IMR-90 (cell line): ENCODE measurements around the gene ANO4. TPM values are rescaled to one million over a fixed set of nuclear protein-coding genes. Genes with fewer than 3 reads are reported as not detected.

Experiments used
- ATAC-seq: fragments of 200-7000 bp; cut with Tn5 transposase; 2 replicates; pipeline ENCODE4 v1.9.1; 2020; ENCODE audit warnings: low read depth, mild to moderate bottlenecking, moderate library complexity
- BruUV-seq: library from RNA; stranded (reverse); fragments of 400-500 nt; replicated peaks from 2 replicates; lab custom pipeline; 2021; lab: Mats Ljungman, UMichigan
- CTCF ChIA-PET: fragments of 300-600 bp; formaldehyde crosslinking; extraction: SDS; loops from one replicate; lab custom pipeline; 2021; ENCODE audit warnings: antibody characterized with exemption; lab: Yijun Ruan, JAX
- POLR2A ChIA-PET: fragments of 300-600 bp; sonication (Branson Sonifier 250); formaldehyde crosslinking; loops from one replicate; lab custom pipeline; 2022; ENCODE audit warnings: antibody characterized with exemption; ENCODE audit not compliant: unreplicated experiment; lab: Charles Lee
- DNase-seq: peaks from one replicate; pipeline ENCODE4 v3.0.0; 2013
- H2AFZ ChIP-seq: replicated peaks from 2 replicates; pipeline ENCODE3; 2013; ENCODE audit warnings: low read length, mild to moderate bottlenecking; ENCODE audit not compliant: poor library complexity
- H2AK5ac ChIP-seq: 2 replicates; pipeline ENCODE4 v1.6.1; 2013; ENCODE audit warnings: low read depth, low read length, inconsistent platforms
- H2AK9ac ChIP-seq: replicated peaks from 2 replicates; pipeline ENCODE3; 2013; ENCODE audit warnings: mild to moderate bottlenecking, low read depth, low read length, moderate library complexity; ENCODE audit not compliant: poor library complexity
- H2BK120ac ChIP-seq: 2 replicates; pipeline ENCODE4 v1.6.1; 2013; ENCODE audit warnings: low read depth, low read length, inconsistent platforms
- H2BK15ac ChIP-seq: 3 replicates; pipeline ENCODE4 v1.6.1; 2013; ENCODE audit warnings: low read depth, low read length, inconsistent platforms
- H2BK20ac ChIP-seq: 2 replicates; pipeline ENCODE4 v1.6.1; 2013; ENCODE audit warnings: low read depth, mild to moderate bottlenecking, inconsistent platforms, low read length, moderate library complexity
- H2BK5ac ChIP-seq: 2 replicates; pipeline ENCODE4 v1.6.1; 2013; ENCODE audit warnings: mild to moderate bottlenecking, low read depth, low read length, inconsistent platforms; ENCODE audit not compliant: poor library complexity, severe bottlenecking
- H3K14ac ChIP-seq: replicated peaks from 2 replicates; pipeline ENCODE4 v1.6.1; 2013; ENCODE audit warnings: low read depth, low read length, inconsistent platforms
- H3K18ac ChIP-seq: 2 replicates; pipeline ENCODE4 v1.6.1; 2013; ENCODE audit warnings: low read depth, low read length, control low read depth
- H3K23ac ChIP-seq: 2 replicates; pipeline ENCODE4 v1.6.1; 2013; ENCODE audit warnings: low read depth, low read length, inconsistent platforms
- H3K27ac ChIP-seq: 2 replicates; pipeline ENCODE4 v1.5.1; 2013; ENCODE audit warnings: mild to moderate bottlenecking, control low read depth, low read length; ENCODE audit not compliant: insufficient read depth
- H3K27me3 ChIP-seq: 2 replicates; pipeline ENCODE4 v1.6.1; 2013; ENCODE audit warnings: low read length; ENCODE audit not compliant: control insufficient read depth, insufficient read depth
- H3K36me3 ChIP-seq: 2 replicates; pipeline ENCODE4 v1.6.1; 2013; ENCODE audit warnings: low read length, mixed read lengths; ENCODE audit not compliant: control insufficient read depth, insufficient read depth
- H3K4ac ChIP-seq: 2 replicates; pipeline ENCODE4 v1.6.1; 2013; ENCODE audit warnings: low read depth, low read length, inconsistent platforms
- H3K4me1 ChIP-seq: 2 replicates; pipeline ENCODE4 v1.6.1; 2013; ENCODE audit warnings: low read length, mixed read lengths; ENCODE audit not compliant: control insufficient read depth, insufficient read depth
- H3K4me2 ChIP-seq: 2 replicates; pipeline ENCODE4 v1.6.1; 2013; ENCODE audit warnings: low read depth, mild to moderate bottlenecking, control low read depth, low read length, moderate library complexity
- H3K4me3 ChIP-seq: 2 replicates; pipeline ENCODE4 v1.5.1; 2013; ENCODE audit warnings: low read depth, mild to moderate bottlenecking, control low read depth, low read length, moderate library complexity; ENCODE audit not compliant: insufficient read depth
- H3K56ac ChIP-seq: 2 replicates; pipeline ENCODE4 v1.6.1; 2013; ENCODE audit warnings: low read length, inconsistent platforms; ENCODE audit not compliant: insufficient read depth; ENCODE audit errors: extremely low read depth
- H3K79me1 ChIP-seq, 2 experiments: 2 replicates each; pipeline ENCODE4 v1.6.1; 2013; ENCODE audit warnings: low read length in 2 of 2, inconsistent platforms in 1 of 2, low read depth in 1 of 2
- H3K9ac ChIP-seq: 2 replicates; pipeline ENCODE4 v1.6.1; 2013; ENCODE audit warnings: low read depth, low read length, control low read depth
- H3K9me1 ChIP-seq: 2 replicates; pipeline ENCODE4 v1.6.1; 2013; ENCODE audit warnings: low read length, inconsistent platforms; ENCODE audit not compliant: insufficient read depth
- H3K9me3 ChIP-seq: 2 replicates; pipeline ENCODE4 v1.6.1; 2013; ENCODE audit warnings: low read length; ENCODE audit not compliant: control insufficient read depth, insufficient read depth
- H4K20me1 ChIP-seq: 2 replicates; pipeline ENCODE4 v1.6.1; 2013; ENCODE audit warnings: low read length, inconsistent platforms; ENCODE audit not compliant: insufficient read depth
- H4K5ac ChIP-seq: 2 replicates; pipeline ENCODE4 v1.6.1; 2013; ENCODE audit warnings: mild to moderate bottlenecking, low read depth, low read length, control low read depth
- H4K8ac ChIP-seq, 2 experiments: 2 replicates each; pipeline ENCODE4 v1.6.1; 2013; ENCODE audit warnings: low read depth in 2 of 2, low read length in 2 of 2, control low read depth in 1 of 2, inconsistent platforms in 1 of 2
- H4K91ac ChIP-seq: 2 replicates; pipeline ENCODE4 v1.6.1; 2013; ENCODE audit warnings: low read depth, low read length, inconsistent platforms; ENCODE audit not compliant: insufficient read depth
- BHLHE40 ChIP-seq: fragments of 150-350 bp; IDR thresholded peaks from 2 replicates; pipeline ENCODE4 v1.6.1; 2016; ENCODE audit warnings: mild to moderate bottlenecking, low read depth, low read length
- CEBPB ChIP-seq: IDR thresholded peaks from 2 replicates; pipeline ENCODE4 v1.6.1; 2012; ENCODE audit warnings: low read depth, low read length, improper control_type of control experiment
- CHD1 ChIP-seq: IDR thresholded peaks from 2 replicates; pipeline ENCODE4 v1.6.1; 2012; ENCODE audit warnings: low read depth, low read length, improper control_type of control experiment
- CTCF ChIP-seq: conservative IDR thresholded peaks from 2 replicates; pipeline ENCODE4 v1.5.1; 2012; ENCODE audit warnings: mild to moderate bottlenecking, low read depth, low read length, improper control_type of control experiment
- ELK1 ChIP-seq: fragments of 150-350 bp; IDR thresholded peaks from 2 replicates; pipeline ENCODE4 v1.6.1; 2016; ENCODE audit warnings: low read depth, mild to moderate bottlenecking, low read length, moderate library complexity, borderline replicate concordance
- FOS ChIP-seq: fragments of 150-350 bp; IDR thresholded peaks from 2 replicates; pipeline ENCODE4 v1.6.1; 2016; ENCODE audit warnings: low read depth, low read length
- MAZ ChIP-seq: IDR thresholded peaks from 2 replicates; pipeline ENCODE4 v1.6.1; 2012; ENCODE audit warnings: low read depth, mild to moderate bottlenecking, low read length, improper control_type of control experiment, moderate library complexity, borderline replicate concordance
- MXI1 ChIP-seq: IDR thresholded peaks from 2 replicates; pipeline ENCODE4 v1.6.1; 2012; ENCODE audit warnings: low read depth, mild to moderate bottlenecking, low read length, moderate library complexity, borderline replicate concordance
- POLR2A ChIP-seq: IDR thresholded peaks from 2 replicates; pipeline ENCODE4 v1.6.1; 2012; ENCODE audit warnings: mild to moderate bottlenecking, low read depth, low read length
- RCOR1 ChIP-seq: IDR thresholded peaks from 2 replicates; pipeline ENCODE4 v1.6.1; 2012; ENCODE audit warnings: mild to moderate bottlenecking, low read length, improper control_type of control experiment; ENCODE audit not compliant: insufficient replicate concordance
- RFX5 ChIP-seq: IDR thresholded peaks from 2 replicates; pipeline ENCODE4 v1.8.0; 2012; ENCODE audit warnings: low read depth, mild to moderate bottlenecking, low read length, moderate library complexity
- SMC3 ChIP-seq: fragments of 150-350 bp; IDR thresholded peaks from 2 replicates; pipeline ENCODE4 v1.6.1; 2016; ENCODE audit warnings: low read depth, mild to moderate bottlenecking, antibody characterized with exemption, low read length, moderate library complexity
- WGBS, 2 experiments: methylation state at CpG; one replicate each; pipeline versions ENCODE4 v1.1.5 to v1.1.7; 2013; ENCODE audit warnings: missing lambda C conversion rate in 2 of 2; ENCODE audit not compliant: insufficient read length in 1 of 2; ENCODE audit errors: extremely low coverage in 2 of 2; 5-methylcytosine and 5-hydroxymethylcytosine counted together
- dilution Hi-C: fragments of 300-500 bp; cut with HindIII; formaldehyde crosslinking; loops from one replicate; pipeline ENCODE4 v1.14.3; 2018; ENCODE audit warnings: low sequenced_read_pairs; ENCODE audit not compliant: unreplicated experiment
- in situ Hi-C: fragments of 300-500 bp; cut with MboI; formaldehyde crosslinking; loops from 3 replicates; pipeline ENCODE4 v1.14.3; 2019; ENCODE audit warnings: low sequenced_read_pairs, inconsistent platforms, mixed read lengths
- intact Hi-C: fragments of 100-400 bp; cut with micrococcal nuclease; formaldehyde crosslinking; loops from 2 replicates; pipeline ENCODE4 v1.10.0; 2022
- polyA plus RNA-seq, 3 experiments: library from polyadenylated mRNA; depleted of rRNA; stranded (reverse); fragments of >200 nt; gene quantifications; 2 replicates each; pipeline ENCODE4 v1.2.3, GENCODE V29; 2012; ENCODE audit warnings: low replicate concordance in 1 of 3
- total RNA-seq: library from RNA; depleted of rRNA; stranded (reverse); fragments of >200 nt; gene quantifications from 2 replicates; pipeline ENCODE4 v1.2.3, GENCODE V29; 2012

Gene ANO4
- total and polyA plus RNA-seq, 2 of the 4 experiments (the other 2 are of a cell fraction) = 4.7 to 10.2 TPM

- TF ChIP-seq CHD1 = no peak
Measured at GRCh38 chr12:100795174-100795799, 711 bp downstream of the ANO4 start (continued).

GRCh38 chr12:100795800-100796179 lies 1.2 kb downstream of the ANO4 start:
- 0 out of 2 replicates have a peak overlapping the region, but pooled peaks have one; percentile 53 for H3K23ac ChIP-seq
- in situ Hi-C loops = no loop called here
- H2BK20ac ChIP-seq = peak overlapping the region; percentile 82; the same call in 1 of the 2 replicates
- POLR2A ChIA-PET = interaction anchor here (0.6 kb wide), 1 partner anchor 1217 kb away, joined by 3 read pairs; no protein-coding TSS in a partner anchor
- no peaks in the 10 kb centered on the region for H3K27me3 ChIP-seq
- peak overlapping the region; percentile 92; the same call in 1 of the 2 replicates for H3K18ac ChIP-seq
- BruUV-seq = TSS peak; percentile 34
- DNase-seq (no peak), ATAC-seq (no peak)
- no peak overlapping the region for H2AK5ac ChIP-seq
- peak overlapping the region; percentile 82 for H2BK5ac ChIP-seq
- peaks cover 18% of the 10 kb centered on the region for H3K4me1 ChIP-seq
- peak overlapping the region; percentile 49 for H3K4me3 ChIP-seq
- no CpG with 5 or more reads among the region's 6 CpGs for WGBS, 2 experiments
- intact Hi-C loops = loop anchor here (2.0 to 5.0 kb wide), 2 partner anchors 117 to 191 kb away; no protein-coding TSS in a partner anchor
- no peaks in the 10 kb centered on the region for H4K20me1 ChIP-seq
- peak overlapping the region; percentile 93; the same call in 1 of the 2 replicates for H3K9ac ChIP-seq
- peaks cover 2% of the 10 kb centered on the region; the same call in 1 of the 2 replicates for H3K36me3 ChIP-seq
- peak overlapping the region; percentile 0 to 75; a peak in 3 of 4 replicates for H4K8ac ChIP-seq
- peak overlapping the region; percentile 59; the same call in 1 of the 2 replicates for H3K14ac ChIP-seq
- H3K27ac ChIP-seq = peak overlapping the region; percentile 25; the same call in 1 of the 2 replicates
- peaks cover 5% of the 10 kb centered on the region; the same call in 1 of the 2 replicates for H3K9me1 ChIP-seq
- H4K5ac ChIP-seq = peak overlapping the region; percentile 47; the same call in 1 of the 2 replicates
- peak overlapping the region; percentile 94 for H3K56ac ChIP-seq
- H2AFZ ChIP-seq = no peak overlapping the region
- peak overlapping the region; percentile 90 for H3K4me2 ChIP-seq
- no peaks in the 10 kb centered on the region for H3K9me3 ChIP-seq
- H2BK120ac ChIP-seq = peak overlapping the region; percentile 79
- H3K4ac ChIP-seq = peak overlapping the region; percentile 61; the same call in 1 of the 2 replicates
- 0 out of 3 replicates have a peak overlapping the region, but pooled peaks have one; percentile 70 for H2BK15ac ChIP-seq
- no peak overlapping the region for H2AK9ac ChIP-seq
- H4K91ac ChIP-seq = peak overlapping the region; percentile 63; the same call in 1 of the 2 replicates
- CTCF ChIA-PET = interaction anchor here (0.6 kb wide), 1 partner anchor 191 kb away, joined by 4 read pairs; no protein-coding TSS in a partner anchor
- dilution Hi-C loops = no loop called here
- peaks cover 0 to 5% of the 10 kb centered on the region in 2 experiments; a peak in 1 of 4 replicates for H3K79me1 ChIP-seq
- no peak for TF ChIP-seq CHD1
- no peak for TF ChIP-seq RCOR1
- no peak for TF ChIP-seq SMC3
- TF ChIP-seq MAZ = no peak
- no peak for TF ChIP-seq ELK1
- TF ChIP-seq BHLHE40 = no peak
- TF ChIP-seq CTCF = no peak
- TF ChIP-seq MXI1 = no peak
- TF ChIP-seq FOS = no peak
- TF ChIP-seq RFX5 = no peak
- no peak for TF ChIP-seq CEBPB
- no peak for TF ChIP-seq POLR2A
